ENCODE results near the gene CTU2.
A peak's percentile ranks its signal among the peaks of the same experiment; 100 is the strongest.
"Not testable (repeated sequence)": the region's sequence is repeated elsewhere in the genome, so short reads cannot be mapped to it uniquely, and the experiment has no call there.

The CTU2 gene

DNA sequence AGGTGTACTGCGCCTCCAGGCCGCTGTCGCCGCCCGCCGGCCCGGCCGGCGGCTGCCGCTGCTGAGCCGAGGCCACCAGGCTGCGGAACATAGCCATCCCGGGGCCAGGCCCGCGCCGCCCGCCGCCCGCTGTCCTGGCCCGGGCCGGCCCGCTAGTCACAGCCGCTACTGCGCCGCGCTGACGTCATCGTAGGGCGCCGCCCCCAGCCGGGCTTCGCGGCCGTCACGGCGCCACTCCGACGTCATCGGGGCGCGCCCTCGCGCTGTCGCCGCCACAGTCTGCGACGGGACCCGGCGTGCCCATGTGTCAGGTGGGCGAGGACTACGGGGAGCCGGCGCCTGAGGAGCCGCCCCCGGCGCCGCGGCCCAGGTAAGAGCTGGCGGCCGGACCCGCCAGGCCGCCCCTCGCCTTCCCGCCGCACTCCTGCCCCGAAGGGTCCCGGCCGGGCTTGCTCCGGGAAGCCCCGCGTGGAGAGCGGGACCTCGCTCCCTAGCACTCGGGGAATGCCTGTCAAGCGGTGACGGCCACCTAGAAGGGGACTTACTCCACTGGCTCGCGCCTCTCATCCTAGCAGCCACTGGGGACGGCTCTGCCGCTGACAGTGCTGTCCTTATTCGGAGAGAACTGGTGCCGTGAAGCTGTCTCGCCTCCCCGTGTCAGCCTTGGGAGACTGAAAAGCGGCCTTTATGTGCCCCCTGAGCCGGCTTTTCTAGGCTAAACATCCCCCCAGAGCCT lies at the start of gene CTU2, which contains the start of gene RNF166:
TSS of gene CTU2 (plus strand) at position 275 of the 736 bp plus-strand sequence. CDS start at position 303, 28 bp downstream.
TSS of gene RNF166 (minus strand) at position 180 of the 736 bp plus-strand sequence. CDS start at position 97, 83 bp downstream.
- peak; percentile 86 for DNase-seq (ENCODE audit: low spot score)

GRCh38 chr16:88657371-88657770 lies 48.9 kb upstream of the CTU2 start:
- DNase-seq (ENCODE audit: low spot score): no peak

DNA sequence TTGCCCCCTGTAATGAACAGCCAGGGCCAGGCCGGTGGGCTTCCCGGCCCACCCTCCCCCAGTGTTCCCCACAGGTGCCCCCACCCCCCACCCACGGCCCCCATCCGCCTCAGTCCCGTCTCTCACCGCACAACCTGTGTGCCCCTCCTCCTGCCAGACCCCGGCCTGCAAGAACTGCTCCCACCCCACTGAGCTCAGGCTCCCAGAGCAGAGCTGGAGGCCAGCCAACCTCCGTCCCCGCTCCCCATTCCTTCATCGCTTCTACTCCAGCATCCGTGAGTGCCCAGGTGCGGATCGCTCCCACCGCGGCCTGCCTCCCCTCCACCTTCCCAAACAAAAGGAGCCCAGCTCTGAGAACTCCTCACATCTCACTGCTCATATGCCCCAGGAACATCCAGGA lies 47.6 kb upstream of the CTU2 start:
- DNase-seq (ENCODE audit: low spot score): no peak

DNA sequence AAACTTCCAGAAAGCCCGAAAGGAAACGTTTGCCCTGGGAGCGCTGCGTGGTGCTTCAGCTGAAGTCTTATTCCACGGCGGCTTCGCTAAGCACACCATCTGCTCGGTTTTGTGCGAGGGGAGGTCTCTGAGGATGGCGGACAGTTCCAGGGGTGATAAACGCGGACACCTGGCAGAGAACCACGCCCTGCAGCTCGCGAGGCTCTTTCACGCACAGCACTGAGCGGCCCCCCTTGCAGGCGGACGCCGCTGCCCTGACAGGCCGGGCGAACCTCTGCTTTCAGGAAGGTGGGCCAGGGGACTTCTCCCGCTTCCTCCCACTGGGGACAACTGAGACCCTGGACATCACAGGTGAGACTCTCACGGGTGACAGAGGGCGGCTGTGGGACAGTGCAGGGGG lies 47.1 kb upstream of the CTU2 start:
- no peak for DNase-seq (ENCODE audit: low spot score)

DNA sequence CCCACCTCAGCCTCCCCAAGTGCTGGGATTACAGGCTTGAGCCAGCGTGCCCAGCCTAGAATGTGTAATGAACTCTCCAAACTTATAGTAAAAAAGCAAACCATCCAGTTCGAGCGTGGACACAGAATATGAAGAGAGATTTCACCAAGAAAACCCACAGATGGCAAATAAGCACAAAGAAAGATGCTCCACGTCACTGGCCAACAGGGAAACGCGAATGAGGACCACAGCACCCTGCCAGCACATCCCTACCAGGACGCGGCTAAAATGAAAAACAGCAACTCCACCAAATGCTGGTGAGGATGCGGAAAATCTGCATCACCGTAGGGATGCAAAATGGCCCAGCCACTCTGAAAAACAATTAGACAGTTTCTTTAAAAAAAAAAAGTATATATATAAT lies 44.8 kb upstream of the CTU2 start:
- DNase-seq (ENCODE audit: low spot score): no peak

GRCh38 chr16:88662222-88662842 lies 44.0 kb upstream of the CTU2 start:
- no peak for DNase-seq (ENCODE audit: low spot score)

DNA sequence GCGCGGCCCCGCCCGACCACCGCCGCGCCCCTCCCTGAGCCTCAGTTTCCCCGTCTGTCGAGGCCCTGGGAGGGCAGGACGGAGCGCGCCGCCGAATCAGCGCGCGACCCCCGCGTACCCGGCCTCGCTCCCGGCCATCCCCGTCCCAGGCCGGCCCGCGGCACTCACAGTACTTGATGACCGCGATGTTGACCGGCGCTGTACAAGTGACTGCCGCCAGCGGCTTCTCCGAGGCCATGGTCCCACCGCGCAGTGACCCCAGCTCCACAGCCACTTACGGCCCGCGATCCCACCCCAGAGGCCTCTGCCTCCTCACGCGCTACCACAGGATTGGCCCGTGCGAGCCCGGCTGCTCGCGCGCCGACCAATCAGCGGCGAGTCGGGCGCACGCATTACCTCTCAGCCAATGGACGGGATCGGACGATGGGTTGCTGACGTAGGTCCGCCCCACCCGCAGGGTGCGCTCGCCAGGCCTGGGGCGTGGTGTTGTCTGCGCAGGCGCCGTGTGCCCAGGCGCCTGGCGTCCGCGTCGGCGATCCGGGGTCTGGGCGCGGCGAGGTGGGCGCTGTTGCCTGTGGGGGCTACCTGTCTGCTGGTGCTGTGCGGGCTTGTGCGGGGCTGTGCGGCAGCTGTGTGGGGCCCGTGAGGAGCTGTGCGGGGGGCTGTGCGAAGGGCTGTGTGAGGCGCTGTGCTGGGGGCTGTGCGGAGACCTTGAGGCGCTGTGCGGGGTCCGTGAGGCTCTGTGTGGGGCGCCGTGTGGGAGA lies 43.3 kb upstream of the CTU2 start, which contains the start of gene MVD:
TSS of gene MVD (minus strand) at position 249 of the 764 bp plus-strand sequence. CDS start at position 238, 11 bp downstream.
- DNase-seq (ENCODE audit: low spot score): peak; percentile 96

- DNase-seq (ENCODE audit: low spot score): no peak
Measured at GRCh38 chr16:88665148-88665547, 41.2 kb upstream of the CTU2 start.

GRCh38 chr16:88665570-88665969 lies 40.7 kb upstream of the CTU2 start:
- no peak for DNase-seq (ENCODE audit: low spot score)

GRCh38 chr16:88667461-88667860 lies 38.8 kb upstream of the CTU2 start:
- DNase-seq (ENCODE audit: low spot score): no peak

- not testable (repeated sequence) for DNase-seq (ENCODE audit: low spot score)
Measured at GRCh38 chr16:88669493-88669892, 36.8 kb upstream of the CTU2 start.

GRCh38 chr16:88669980-88670379 lies 36.3 kb upstream of the CTU2 start:
- no peak for DNase-seq (ENCODE audit: low spot score)

GRCh38 chr16:88671806-88672205 lies 34.5 kb upstream of the CTU2 start:
- DNase-seq (ENCODE audit: low spot score): no peak

GRCh38 chr16:88672776-88673175 lies 33.5 kb upstream of the CTU2 start:
- DNase-seq (ENCODE audit: low spot score): no peak

- DNase-seq (ENCODE audit: low spot score): no peak
Measured at GRCh38 chr16:88673716-88674379, 32.5 kb upstream of the CTU2 start.

- DNase-seq (ENCODE audit: low spot score): no peak
Measured at GRCh38 chr16:88676502-88677242, 29.6 kb upstream of the CTU2 start.

DNA sequence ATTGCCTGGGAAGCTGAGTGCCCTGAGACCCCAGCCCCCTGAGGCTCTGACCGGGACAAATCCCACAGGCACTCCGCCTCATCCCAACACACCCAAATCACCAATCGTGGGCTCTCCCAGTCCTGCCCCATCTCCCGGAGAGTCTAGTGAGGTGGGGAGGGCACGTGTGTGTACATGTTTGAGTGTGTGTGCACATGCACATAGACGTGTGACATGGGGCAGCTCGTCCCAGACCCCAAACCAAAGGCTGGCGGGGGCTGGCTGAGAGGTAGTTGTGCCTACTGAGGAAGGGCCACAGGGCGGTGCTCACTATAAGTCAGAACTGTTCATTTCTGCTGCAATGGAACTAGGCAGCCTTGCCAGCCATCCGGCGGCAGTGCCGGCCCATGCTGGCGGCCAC lies 28.6 kb upstream of the CTU2 start:
- no peak for DNase-seq (ENCODE audit: low spot score)

DNA sequence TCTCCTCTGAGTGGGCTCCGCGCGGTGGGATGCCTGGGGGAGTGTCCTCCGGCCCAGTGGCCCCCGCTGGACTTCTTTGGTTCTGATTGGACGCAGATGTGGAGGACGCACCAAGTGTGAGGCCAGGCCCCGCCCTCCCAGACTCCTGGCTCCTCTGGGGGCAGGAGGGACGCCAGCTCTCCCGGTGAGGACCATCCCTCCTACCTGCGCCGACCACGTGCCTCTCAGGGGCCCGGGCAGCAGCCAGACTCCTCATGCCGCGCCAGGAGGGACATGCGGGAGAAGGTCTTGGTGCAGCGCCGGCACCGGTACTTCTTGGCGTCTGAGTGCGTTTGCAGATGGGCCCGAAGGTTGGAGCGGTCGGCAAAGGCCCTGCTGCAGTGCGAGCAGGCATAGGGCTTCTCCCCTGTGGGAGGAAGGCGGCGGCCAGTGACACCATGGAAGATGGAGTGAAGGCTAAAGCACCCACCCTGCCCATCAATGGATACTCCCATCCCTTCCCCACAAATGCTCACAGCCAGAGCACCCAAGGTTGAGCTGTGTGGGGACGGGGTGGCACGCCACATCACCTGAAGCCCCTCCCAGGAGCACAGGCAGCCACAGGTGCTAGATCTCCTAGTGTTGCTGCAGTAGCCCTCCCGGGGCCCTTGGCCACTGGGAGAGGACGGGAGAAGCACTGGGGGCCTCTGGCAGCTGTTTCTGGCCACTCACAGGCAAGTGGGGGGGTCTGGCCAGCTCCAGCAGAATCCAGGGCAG lies 27.9 kb upstream of the CTU2 start:
- DNase-seq (ENCODE audit: low spot score): no peak

DNA sequence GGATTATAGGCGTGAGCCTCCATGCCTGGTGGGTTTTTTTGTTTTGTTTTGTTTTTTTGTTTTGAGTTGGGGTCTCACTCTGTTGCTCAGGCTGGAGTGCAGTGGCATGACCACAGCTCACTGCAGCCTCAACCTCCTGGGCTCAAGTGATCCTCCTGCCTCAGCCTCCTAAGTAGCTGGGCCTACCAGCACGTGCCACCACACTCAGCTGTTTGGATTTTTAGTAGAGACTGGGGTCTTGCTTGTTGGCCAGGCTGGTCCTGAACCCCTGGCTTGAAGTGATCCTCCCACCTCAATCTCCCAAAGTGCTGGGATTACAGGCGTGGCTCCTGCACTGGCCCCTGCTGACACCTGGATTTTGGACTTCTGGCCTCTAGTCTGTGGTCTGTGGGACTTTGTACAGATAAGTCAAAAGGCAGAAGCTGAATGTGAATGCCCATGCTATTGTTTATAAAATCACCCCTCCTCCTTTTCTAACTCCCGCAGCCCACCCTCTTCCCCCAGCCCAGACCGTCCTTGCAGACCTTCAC lies 25.7 kb upstream of the CTU2 start:
- DNase-seq (ENCODE audit: low spot score): no peak

GRCh38 chr16:88681084-88681680 lies 25.1 kb upstream of the CTU2 start:
- peak; percentile 62 for DNase-seq (ENCODE audit: low spot score)
